Esophagus muscularis mucosa (tissue), 4 donors: ENCODE measurements around the gene P2RX7. TPM values are rescaled to one million over a fixed set of nuclear protein-coding genes. Genes with fewer than 3 reads are reported as not detected.

Experiments
- DNase-seq: peaks from one replicate; pipeline ENCODE4 v3.0.0-alpha.2; 2017; ENCODE audit errors: extremely low spot score
- H3K27ac ChIP-seq, 4 donors: fragments of 200-600 bp; sonication (generic); replicated peaks in 1 of 4; 1 replicate in 3 of 4; 2 replicates in 1 of 4; pipeline ENCODE4 v1.5.1; 2016 to 2019; ENCODE audit warnings: mild to moderate bottlenecking in 1 of 4
- H3K27me3 ChIP-seq, 4 donors: fragments of 200-600 bp; sonication (generic); one replicate each; pipeline versions ENCODE4 v1.5.1 to v1.6.0; 2016 to 2019
- H3K36me3 ChIP-seq, 4 donors: fragments of 200-600 bp; sonication (generic); one replicate each; pipeline ENCODE4 v1.5.1; 2016 to 2019
- H3K4me1 ChIP-seq, 4 donors: fragments of 200-600 bp; sonication (generic); one replicate each; pipeline ENCODE4 v1.5.1; 2016 to 2019
- H3K4me3 ChIP-seq, 4 donors: fragments of 200-600 bp; sonication (generic); 1 replicate in 2 of 4; 2 replicates in 2 of 4; pipeline ENCODE4 v1.5.1; 2016 to 2019; ENCODE audit warnings: mild to moderate bottlenecking in 4 of 4, moderate library complexity in 1 of 4
- H3K9me3 ChIP-seq, 4 donors: fragments of 200-600 bp; sonication (generic); 1 replicate in 3 of 4; 2 replicates in 1 of 4; pipeline ENCODE4 v1.5.1; 2016 to 2019
- EP300 ChIP-seq: sonication (generic); formaldehyde crosslinking; IDR thresholded peaks from one replicate; pipeline ENCODE4 v1.6.1; 2017; ENCODE audit warnings: antibody characterized with exemption
- POLR2A ChIP-seq: fragments of 450-650 bp; IDR thresholded peaks from one replicate; pipeline ENCODE4 v1.6.1; 2017; ENCODE audit warnings: antibody characterized with exemption, moderate library complexity, mild to moderate bottlenecking, low read depth
- POLR2AphosphoS5 ChIP-seq, 2 donors: sonication (generic); formaldehyde crosslinking; IDR thresholded peaks; one replicate each; pipeline ENCODE4 v1.6.1; 2017; ENCODE audit warnings: antibody characterized with exemption in 2 of 2
- WGBS: methylation state at CpG from one replicate; pipeline ENCODE4 v1.1.5; 2018; 5-methylcytosine and 5-hydroxymethylcytosine counted together
- intact Hi-C: fragments of 100-400 bp; cut with DNase I; formaldehyde crosslinking; loops from one replicate; pipeline ENCODE4 v1.15.1; 2023
- total RNA-seq, 4 donors: library from RNA; depleted of rRNA; stranded (reverse); fragments of >200 nt; gene quantifications; one replicate each; pipeline versions ENCODE4 v1.1.0 to v1.2.1, GENCODE V29; 2016
- TF ChIP-seq, protein P1 (sequence below), 3 experiments: fragments of 200-600 bp in 2 of 3; fragments of 450-650 bp in 1 of 3; sonication (generic) in 2 of 3; IDR thresholded peaks; one replicate each; pipeline ENCODE4 v1.5.1; 2017 to 2019; ENCODE audit warnings: antibody characterized with exemption in 3 of 3, mild to moderate bottlenecking in 2 of 3, moderate library complexity in 1 of 3

P2RX7 gene
- total RNA-seq, 4 donors from 2014 or later = 1.5 to 4.3 (median 2.7) TPM

DNA sequence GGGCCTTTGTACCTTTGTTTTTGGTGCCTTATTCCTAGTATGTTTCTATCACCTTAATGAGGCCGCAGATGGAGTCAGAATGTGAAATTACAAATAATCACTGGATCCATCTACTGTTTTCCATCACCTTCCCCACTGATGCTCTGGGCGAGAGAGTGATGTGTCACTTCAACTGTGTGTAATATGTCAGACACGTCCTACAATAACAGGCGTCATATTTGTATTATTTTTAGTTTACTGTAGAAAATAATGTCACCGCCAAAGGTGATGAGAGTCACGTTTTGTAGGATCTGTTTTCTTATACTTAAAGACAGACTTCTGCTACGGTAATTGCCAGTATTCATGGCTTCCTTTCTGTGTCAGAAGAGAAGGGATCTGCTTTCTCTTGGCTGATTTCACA, 54.8 kb downstream of the P2RX7 start:
- H3K27ac ChIP-seq = no peak overlapping the region
- H3K4me1 ChIP-seq = no peaks in the 10 kb centered on the region
- no peaks in the 10 kb centered on the region for H3K27me3 ChIP-seq
- DNase-seq = no peak
- WGBS = 86% methylated on average over 7 of the region's 7 CpGs
- peaks cover 0 to 7% (median 7%) of the 10 kb centered on the region in 4 donors for H3K36me3 ChIP-seq
- no peak overlapping the region for H3K4me3 ChIP-seq
- H3K9me3 ChIP-seq = no peaks in the 10 kb centered on the region
- intact Hi-C loops = no loop called here
- TF ChIP-seq, protein P1, sequence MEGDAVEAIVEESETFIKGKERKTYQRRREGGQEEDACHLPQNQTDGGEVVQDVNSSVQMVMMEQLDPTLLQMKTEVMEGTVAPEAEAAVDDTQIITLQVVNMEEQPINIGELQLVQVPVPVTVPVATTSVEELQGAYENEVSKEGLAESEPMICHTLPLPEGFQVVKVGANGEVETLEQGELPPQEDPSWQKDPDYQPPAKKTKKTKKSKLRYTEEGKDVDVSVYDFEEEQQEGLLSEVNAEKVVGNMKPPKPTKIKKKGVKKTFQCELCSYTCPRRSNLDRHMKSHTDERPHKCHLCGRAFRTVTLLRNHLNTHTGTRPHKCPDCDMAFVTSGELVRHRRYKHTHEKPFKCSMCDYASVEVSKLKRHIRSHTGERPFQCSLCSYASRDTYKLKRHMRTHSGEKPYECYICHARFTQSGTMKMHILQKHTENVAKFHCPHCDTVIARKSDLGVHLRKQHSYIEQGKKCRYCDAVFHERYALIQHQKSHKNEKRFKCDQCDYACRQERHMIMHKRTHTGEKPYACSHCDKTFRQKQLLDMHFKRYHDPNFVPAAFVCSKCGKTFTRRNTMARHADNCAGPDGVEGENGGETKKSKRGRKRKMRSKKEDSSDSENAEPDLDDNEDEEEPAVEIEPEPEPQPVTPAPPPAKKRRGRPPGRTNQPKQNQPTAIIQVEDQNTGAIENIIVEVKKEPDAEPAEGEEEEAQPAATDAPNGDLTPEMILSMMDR (IDR thresholded peaks at IDR 0.05) = no peak
- TF ChIP-seq POLR2AphosphoS5 (IDR thresholded peaks at IDR 0.05) = no peak
- TF ChIP-seq POLR2A = no peak
- TF ChIP-seq EP300 = no peak

DNA sequence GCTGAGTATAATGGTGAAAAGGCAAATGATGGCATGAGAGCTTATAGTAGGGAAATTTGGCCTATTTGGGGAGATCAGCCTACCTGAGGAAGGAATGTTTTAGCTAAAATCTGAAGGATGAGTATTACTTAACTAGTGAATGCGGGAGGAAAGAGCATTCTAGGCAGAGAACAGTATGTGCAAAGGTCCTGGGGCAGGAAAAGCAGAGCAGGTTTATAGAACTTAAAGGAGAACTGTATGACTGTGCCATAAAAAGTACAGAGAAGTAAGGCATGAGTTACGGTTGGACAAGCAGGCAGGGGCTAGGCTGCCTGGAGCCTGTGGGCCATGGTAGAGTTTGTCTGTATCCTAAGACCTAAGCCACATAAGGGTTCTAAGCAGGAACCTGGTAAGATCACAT, 55.6 kb downstream of the P2RX7 start:
- Histone ChIP-seq H3K27me3 (no peaks in the 10 kb centered on the region), H3K4me1 (no peaks in the 10 kb centered on the region), H3K36me3 (peaks cover 0 to 7% (median 7%) of the 10 kb centered on the region in 4 donors), H3K27ac (no peak overlapping the region), H3K4me3 (no peak overlapping the region), H3K9me3 (no peaks in the 10 kb centered on the region)
- TF ChIP-seq POLR2A = no peak
- TF ChIP-seq, protein P1 (IDR thresholded peaks at IDR 0.05) = no peak
- TF ChIP-seq EP300 = no peak
- TF ChIP-seq POLR2AphosphoS5 (IDR thresholded peaks at IDR 0.05) = no peak
- 97% methylated on average over 2 of the region's 2 CpGs for WGBS
- no peak for DNase-seq
- intact Hi-C loops = no loop called here

DNA sequence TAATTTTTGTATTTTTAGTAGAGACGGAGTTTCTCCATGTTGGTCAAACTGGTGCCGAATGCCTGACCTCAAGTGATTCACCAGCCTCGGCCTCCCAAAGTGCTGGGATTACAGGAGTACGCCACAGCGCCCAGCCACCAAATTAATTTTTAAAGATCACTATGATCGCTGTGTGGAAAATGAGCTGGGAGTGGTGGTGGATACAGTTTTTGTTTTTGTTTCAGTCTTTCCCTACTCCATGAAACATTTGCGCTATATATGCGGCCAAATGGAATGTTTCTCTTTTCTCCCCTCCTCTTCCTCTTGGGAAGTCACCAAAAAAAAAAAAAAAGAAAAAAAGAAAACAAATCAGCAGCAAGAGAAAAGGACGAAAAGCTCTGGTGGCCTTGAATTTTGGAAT, 56.5 kb downstream of the P2RX7 start:
- WGBS = 89% methylated on average over 9 of the region's 9 CpGs
- intact Hi-C loops = no loop called here

DNA sequence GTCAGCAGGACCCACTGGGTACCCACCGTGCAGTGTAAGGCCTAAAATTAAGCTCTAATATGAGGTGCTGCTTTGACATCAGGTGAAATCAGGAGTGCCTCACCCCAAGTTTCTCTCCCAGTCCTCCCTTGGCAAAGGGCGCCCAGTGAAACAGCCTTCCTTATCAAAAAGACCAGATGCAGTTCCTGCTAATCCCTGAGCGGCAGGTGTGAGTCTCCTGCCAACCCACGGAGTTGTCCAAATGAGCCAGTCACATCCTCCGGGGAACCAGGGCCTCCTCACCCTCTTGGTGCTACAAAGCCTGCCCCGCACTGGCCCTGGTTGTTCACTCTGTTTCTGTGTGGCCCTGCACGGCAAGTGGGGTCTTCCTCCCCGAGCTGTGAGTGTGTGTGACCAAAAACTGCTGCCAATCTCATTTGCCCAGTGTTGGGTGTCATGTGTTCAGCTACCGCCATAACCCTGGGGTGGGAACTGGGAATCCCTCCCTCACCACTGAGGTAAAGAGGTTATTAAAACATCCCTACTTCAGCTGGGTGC, 57.0 kb downstream of the P2RX7 start:
- H3K4me1 ChIP-seq = no peaks in the 10 kb centered on the region
- H3K27me3 ChIP-seq = no peaks in the 10 kb centered on the region
- no peaks in the 10 kb centered on the region for H3K9me3 ChIP-seq
- TF ChIP-seq, protein P1 (IDR thresholded peaks at IDR 0.05) = no peak
- no peak for TF ChIP-seq POLR2AphosphoS5 (IDR thresholded peaks at IDR 0.05)
- no peak for TF ChIP-seq EP300
- no peak for DNase-seq
- peaks cover 0 to 3% (median 1%) of the 10 kb centered on the region in 4 donors for H3K36me3 ChIP-seq
- intact Hi-C loops = no loop called here
- H3K4me3 ChIP-seq = no peak overlapping the region
- WGBS = 96% methylated on average over 8 of the region's 9 CpGs
- H3K27ac ChIP-seq = no peak overlapping the region

More for the DNA sequence above, 56.5 kb downstream of the P2RX7 start:
- Histone ChIP-seq H3K9me3 (no peaks in the 10 kb centered on the region), H3K27ac (no peak overlapping the region), H3K4me3 (no peak overlapping the region), H3K36me3 (peaks cover 0 to 7% (median 6%) of the 10 kb centered on the region in 4 donors), H3K4me1 (no peaks in the 10 kb centered on the region), H3K27me3 (no peaks in the 10 kb centered on the region)
- TF ChIP-seq, protein P1 (IDR thresholded peaks at IDR 0.05) = no peak
- no peak for TF ChIP-seq EP300
- no peak for TF ChIP-seq POLR2A
- no peak for TF ChIP-seq POLR2AphosphoS5 (IDR thresholded peaks at IDR 0.05)
- no peak for DNase-seq

DNA sequence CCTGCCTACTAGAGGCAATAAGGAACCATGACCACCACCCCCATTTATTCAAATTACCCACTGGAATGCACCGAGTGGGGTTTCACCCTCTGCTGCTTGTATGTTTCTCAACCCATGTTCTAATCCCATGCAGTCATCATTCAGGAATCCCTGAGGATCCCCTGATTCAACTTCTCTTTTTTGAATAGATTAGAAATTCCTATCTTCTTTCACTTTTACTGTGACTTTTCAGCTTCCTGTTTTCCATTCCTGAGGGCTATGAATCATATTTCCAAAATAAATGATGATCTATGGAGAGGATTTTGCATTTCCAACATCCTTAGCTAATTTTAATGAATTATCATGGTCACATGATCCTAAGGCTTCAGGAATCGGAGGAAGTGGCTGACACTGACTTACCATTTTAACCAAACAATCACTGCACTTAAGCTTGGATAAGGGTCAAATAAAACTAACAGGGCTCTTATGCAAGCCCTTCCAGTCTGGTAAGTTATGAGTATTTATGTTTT, 57.9 kb downstream of the P2RX7 start:
- intact Hi-C loops = no loop called here
- H3K4me1 ChIP-seq = no peaks in the 10 kb centered on the region
- no peaks in the 10 kb centered on the region for H3K9me3 ChIP-seq
- 60% methylated on average over 2 of the region's 2 CpGs for WGBS
- TF ChIP-seq POLR2AphosphoS5 (IDR thresholded peaks at IDR 0.05) (no peak), EP300 (no peak), POLR2A (no peak)
- TF ChIP-seq, protein P1 (IDR thresholded peaks at IDR 0.05) = no peak
- peak overlapping the region in 2 of 4 donors; percentile 40 to 46 for H3K27ac ChIP-seq
- H3K27me3 ChIP-seq = no peaks in the 10 kb centered on the region
- DNase-seq = no peak
- H3K4me3 ChIP-seq = no peak overlapping the region
- H3K36me3 ChIP-seq = no peaks in the 10 kb centered on the region
